ENCODE results near the gene MAP3K13. TPM values are rescaled to one million over a fixed set of nuclear protein-coding genes. Genes with fewer than 3 reads are reported as not detected.
"Not testable (repeated sequence)": the region's sequence is repeated elsewhere in the genome, so short reads cannot be mapped to it uniquely, and the experiment has no call there.

The MAP3K13 gene
- total RNA-seq, 1 experiment from 2014 or later = 24.4 TPM

DNA sequence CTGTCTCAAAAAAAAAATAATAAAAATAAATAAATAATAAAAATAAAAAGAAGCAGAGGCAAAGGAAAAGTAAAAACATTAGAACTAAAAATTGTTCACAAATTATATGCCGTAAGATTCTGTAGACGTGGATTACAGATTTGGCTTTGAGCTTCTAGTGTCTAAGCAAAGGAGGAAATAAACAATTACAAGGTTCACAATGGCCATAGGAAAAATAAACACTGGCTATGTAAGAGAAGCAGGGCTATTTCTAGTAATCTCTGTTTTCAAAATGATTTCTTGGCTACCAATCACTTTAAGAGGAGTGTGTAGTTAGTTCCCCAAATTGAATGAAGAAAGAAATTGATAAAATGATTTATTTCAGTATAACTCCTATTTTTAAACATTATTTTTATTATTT, 81.4 kb downstream of the MAP3K13 start:
- no peaks in the 10 kb centered on the region for H3K9me3 ChIP-seq (ENCODE audit: low read length)
- ATAC-seq = no peak
- TF ChIP-seq EZH2phosphoT487 (IDR thresholded peaks at IDR 0.05; ENCODE audit: borderline replicate concordance, low read length) = no peak
- no peak for TF ChIP-seq EZH2 (IDR thresholded peaks at IDR 0.05; ENCODE audit: low read length, unreplicated experiment)
- TF ChIP-seq, protein P1, sequence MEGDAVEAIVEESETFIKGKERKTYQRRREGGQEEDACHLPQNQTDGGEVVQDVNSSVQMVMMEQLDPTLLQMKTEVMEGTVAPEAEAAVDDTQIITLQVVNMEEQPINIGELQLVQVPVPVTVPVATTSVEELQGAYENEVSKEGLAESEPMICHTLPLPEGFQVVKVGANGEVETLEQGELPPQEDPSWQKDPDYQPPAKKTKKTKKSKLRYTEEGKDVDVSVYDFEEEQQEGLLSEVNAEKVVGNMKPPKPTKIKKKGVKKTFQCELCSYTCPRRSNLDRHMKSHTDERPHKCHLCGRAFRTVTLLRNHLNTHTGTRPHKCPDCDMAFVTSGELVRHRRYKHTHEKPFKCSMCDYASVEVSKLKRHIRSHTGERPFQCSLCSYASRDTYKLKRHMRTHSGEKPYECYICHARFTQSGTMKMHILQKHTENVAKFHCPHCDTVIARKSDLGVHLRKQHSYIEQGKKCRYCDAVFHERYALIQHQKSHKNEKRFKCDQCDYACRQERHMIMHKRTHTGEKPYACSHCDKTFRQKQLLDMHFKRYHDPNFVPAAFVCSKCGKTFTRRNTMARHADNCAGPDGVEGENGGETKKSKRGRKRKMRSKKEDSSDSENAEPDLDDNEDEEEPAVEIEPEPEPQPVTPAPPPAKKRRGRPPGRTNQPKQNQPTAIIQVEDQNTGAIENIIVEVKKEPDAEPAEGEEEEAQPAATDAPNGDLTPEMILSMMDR (conservative IDR thresholded peaks at IDR 0.05; ENCODE audit: low read depth, low read length) = no peak
- no TSS peak for BruUV-seq (replicated peaks)
- no peaks in the 10 kb centered on the region for H3K27me3 ChIP-seq (ENCODE audit: low read length)
- ChIA-PET CTCF (no interaction called here), POLR2A (ENCODE audit: unreplicated experiment) (no interaction called here)
- intact Hi-C loops (cut with micrococcal nuclease) = no loop called here
- no peaks in the 10 kb centered on the region for H3K4me1 ChIP-seq (ENCODE audit: insufficient read depth, low read length)
- no peak for DNase-seq
- H3F3A ChIP-seq (ENCODE audit: low read length, unreplicated experiment) = no peaks in the 10 kb centered on the region
- no peaks in the 10 kb centered on the region for H3K36me3 ChIP-seq (ENCODE audit: low read depth, low read length)
- H3K79me2 ChIP-seq (ENCODE audit: low read length) = no peaks in the 10 kb centered on the region
- H4K20me1 ChIP-seq (ENCODE audit: low read length) = no peaks in the 10 kb centered on the region
- H3K4me3 ChIP-seq (ENCODE audit: low read length) = no peak overlapping the region
- H3K9ac ChIP-seq (ENCODE audit: low read length) = no peak overlapping the region
- no peak overlapping the region for H3K4me2 ChIP-seq (ENCODE audit: low read length)
- H2AFZ ChIP-seq (ENCODE audit: low read length) = no peak overlapping the region
- no peak overlapping the region for H3K27ac ChIP-seq (ENCODE audit: low read length)
- H3K9me2 ChIP-seq (replicated peaks; ENCODE audit: low read length) = no peaks in the 10 kb centered on the region

DNA sequence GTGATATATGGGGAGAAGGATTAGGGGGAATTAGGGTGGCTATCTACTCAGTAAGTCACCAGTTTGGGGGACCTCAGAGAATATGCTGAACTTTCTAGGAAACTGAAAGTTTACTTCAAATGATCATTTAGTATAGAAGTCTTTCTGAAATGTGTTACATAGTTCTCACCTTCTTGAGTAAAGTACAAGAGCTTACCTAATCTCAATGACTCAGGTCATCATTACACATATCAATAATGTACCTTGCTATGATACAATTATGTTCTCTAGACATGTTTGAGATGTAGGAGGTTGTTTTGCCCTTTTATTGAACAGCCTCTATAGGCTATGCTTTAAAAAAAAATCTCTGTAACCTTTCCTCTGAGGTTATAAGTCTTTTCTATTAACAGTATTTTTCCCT, 85.2 kb downstream of the MAP3K13 start:
- no peaks in the 10 kb centered on the region for H3K9me2 ChIP-seq (replicated peaks; ENCODE audit: low read length)
- intact Hi-C loops (cut with micrococcal nuclease) = no loop called here
- no peaks in the 10 kb centered on the region for H3K79me2 ChIP-seq (ENCODE audit: low read length)
- ChIA-PET POLR2A (ENCODE audit: unreplicated experiment) (interaction anchor here (0.7 kb wide), 1 partner anchor 627 kb away, joined by 3 read pairs; no protein-coding TSS in a partner anchor), CTCF (no interaction called here)
- no peaks in the 10 kb centered on the region for H3K36me3 ChIP-seq (ENCODE audit: low read depth, low read length)
- TF ChIP-seq, protein P1 (conservative IDR thresholded peaks at IDR 0.05; ENCODE audit: low read depth, low read length) = no peak
- no peaks in the 10 kb centered on the region for H3K9me3 ChIP-seq (ENCODE audit: low read length)
- no peak overlapping the region for H3K9ac ChIP-seq (ENCODE audit: low read length)
- no peak overlapping the region for H3K4me3 ChIP-seq (ENCODE audit: low read length)
- DNase-seq (no peak), ATAC-seq (no peak)
- no peaks in the 10 kb centered on the region for H3F3A ChIP-seq (ENCODE audit: low read length, unreplicated experiment)
- H2AFZ ChIP-seq (ENCODE audit: low read length) = no peak overlapping the region
- H3K27ac ChIP-seq (ENCODE audit: low read length) = no peak overlapping the region
- H3K4me1 ChIP-seq (ENCODE audit: insufficient read depth, low read length) = no peaks in the 10 kb centered on the region
- no peaks in the 10 kb centered on the region for H3K27me3 ChIP-seq (ENCODE audit: low read length)
- no peak overlapping the region for H3K4me2 ChIP-seq (ENCODE audit: low read length)
- no TSS peak for BruUV-seq (replicated peaks)
- H4K20me1 ChIP-seq (ENCODE audit: low read length) = no peaks in the 10 kb centered on the region

DNA sequence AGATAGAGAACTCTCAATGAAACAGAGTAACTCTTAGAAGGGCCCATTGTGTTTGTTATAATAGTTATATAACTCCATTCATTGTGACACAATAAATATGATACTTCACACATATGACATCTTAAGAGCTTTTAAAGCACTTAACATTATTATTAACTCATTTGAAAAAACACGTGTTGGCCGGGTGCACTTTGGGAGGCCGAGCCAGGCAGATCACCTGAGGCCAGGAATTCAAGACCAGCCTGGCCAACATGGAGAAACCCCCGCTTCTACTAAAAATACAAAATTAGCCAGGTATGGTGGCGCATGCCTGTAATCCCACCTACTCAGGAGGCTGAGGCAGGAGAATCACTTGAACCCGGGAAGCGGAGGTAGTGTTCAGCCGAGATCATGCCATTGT, 88.5 kb downstream of the MAP3K13 start:
- intact Hi-C loops (cut with micrococcal nuclease); H2AFZ ChIP-seq (ENCODE audit: low read length); ATAC-seq; CTCF ChIA-PET; H3K4me2 ChIP-seq (ENCODE audit: low read length); H3K9ac ChIP-seq (ENCODE audit: low read length); DNase-seq; H3K79me2 ChIP-seq (ENCODE audit: low read length); POLR2A ChIA-PET (ENCODE audit: unreplicated experiment); H3K27me3 ChIP-seq (ENCODE audit: low read length); H4K20me1 ChIP-seq (ENCODE audit: low read length); H3K36me3 ChIP-seq (ENCODE audit: low read depth, low read length); H3K9me2 ChIP-seq (replicated peaks; ENCODE audit: low read length); H3K4me1 ChIP-seq (ENCODE audit: insufficient read depth, low read length); H3K9me3 ChIP-seq (ENCODE audit: low read length); H3F3A ChIP-seq (ENCODE audit: low read length, unreplicated experiment); BruUV-seq (replicated peaks); H3K27ac ChIP-seq (ENCODE audit: low read length); H3K4me3 ChIP-seq (ENCODE audit: low read length): not testable (repeated sequence)
